ENCODE data around the gene WDR70. TPM values are rescaled to one million over a fixed set of nuclear protein-coding genes. Genes with fewer than 3 reads are reported as not detected.

Gene WDR70
- total RNA-seq, 1 donor from 2014 or later, result 31.3 TPM

- H3K9ac ChIP-seq (ENCODE audit: low read length), result no peak overlapping the region
- H3K4me1 ChIP-seq (ENCODE audit: insufficient read depth, low read length), result no peaks in the 10 kb centered on the region
- no peak overlapping the region for H3K4me3 Mint-ChIP-seq (ENCODE audit: unreplicated experiment)
- no peak overlapping the region for H3K27ac ChIP-seq (ENCODE audit: low read depth, low read length)
- H3K9me3 ChIP-seq (ENCODE audit: insufficient read depth, low read depth, low read length), result no peaks in the 10 kb centered on the region
- no peaks in the 10 kb centered on the region for H3K27me3 Mint-ChIP-seq (ENCODE audit: low read depth, unreplicated experiment)
- peaks cover 34% of the 10 kb centered on the region for H3K36me3 Mint-ChIP-seq (ENCODE audit: low read depth, unreplicated experiment)
- H3K27me3 ChIP-seq (ENCODE audit: insufficient read depth, low read length), result no peaks in the 10 kb centered on the region
- no peak overlapping the region for H3K4me2 ChIP-seq (ENCODE audit: low read length)
- H3K36me3 ChIP-seq (ENCODE audit: insufficient read depth, low read length), result no peaks in the 10 kb centered on the region
- TF ChIP-seq EZH2 (IDR thresholded peaks at IDR 0.05; ENCODE audit: insufficient read depth, low read length) (no peak), CTCF (IDR thresholded peaks at IDR 0.05; ENCODE audit: insufficient read depth, low read depth, low read length) (no peak)
- no peak overlapping the region for H2AFZ ChIP-seq (ENCODE audit: low read depth, low read length)
- no peak for DNase-seq (ENCODE audit: low read depth)
- H3K4me3 ChIP-seq (ENCODE audit: insufficient read depth, low read depth, low read length), result no peak overlapping the region
- H3K79me2 ChIP-seq (ENCODE audit: insufficient read depth, low read length), result no peaks in the 10 kb centered on the region
- H3K9me3 Mint-ChIP-seq (ENCODE audit: unreplicated experiment), result peaks cover 19% of the 10 kb centered on the region
- FAIRE-seq, result no peak
- H3K27ac Mint-ChIP-seq (ENCODE audit: unreplicated experiment), result no peak overlapping the region
- H4K20me1 ChIP-seq (ENCODE audit: insufficient read depth, low read length), result no peaks in the 10 kb centered on the region
- no peaks in the 10 kb centered on the region for H3K4me1 Mint-ChIP-seq (ENCODE audit: low read depth, unreplicated experiment)
These were observed 140.2 kb downstream of the WDR70 start for GRCh38 chr5:37519304-37519703.

GRCh38 chr5:37519807-37520206 is 140.7 kb downstream of the WDR70 start:
- no peaks in the 10 kb centered on the region for H3K27me3 Mint-ChIP-seq (ENCODE audit: low read depth, unreplicated experiment)
- no peaks in the 10 kb centered on the region for H4K20me1 ChIP-seq (ENCODE audit: insufficient read depth, low read length)
- H3K27me3 ChIP-seq (ENCODE audit: insufficient read depth, low read length), result no peaks in the 10 kb centered on the region
- FAIRE-seq (no peak), DNase-seq (ENCODE audit: low read depth) (no peak)
- H3K9ac ChIP-seq (ENCODE audit: low read length), result no peak overlapping the region
- H2AFZ ChIP-seq (ENCODE audit: low read depth, low read length), result no peak overlapping the region
- no peak overlapping the region for H3K4me3 Mint-ChIP-seq (ENCODE audit: unreplicated experiment)
- peaks cover 38% of the 10 kb centered on the region for H3K36me3 Mint-ChIP-seq (ENCODE audit: low read depth, unreplicated experiment)
- H3K27ac Mint-ChIP-seq (ENCODE audit: unreplicated experiment), result no peak overlapping the region
- no peak for TF ChIP-seq CTCF (IDR thresholded peaks at IDR 0.05; ENCODE audit: insufficient read depth, low read depth, low read length)
- TF ChIP-seq EZH2 (IDR thresholded peaks at IDR 0.05; ENCODE audit: insufficient read depth, low read length), result no peak
- H3K36me3 ChIP-seq (ENCODE audit: insufficient read depth, low read length), result no peaks in the 10 kb centered on the region
- H3K4me1 ChIP-seq (ENCODE audit: insufficient read depth, low read length), result no peaks in the 10 kb centered on the region
- peaks cover 21% of the 10 kb centered on the region for H3K9me3 Mint-ChIP-seq (ENCODE audit: unreplicated experiment)
- no peak overlapping the region for H3K27ac ChIP-seq (ENCODE audit: low read depth, low read length)
- no peaks in the 10 kb centered on the region for H3K4me1 Mint-ChIP-seq (ENCODE audit: low read depth, unreplicated experiment)
- no peak overlapping the region for H3K4me2 ChIP-seq (ENCODE audit: low read length)
- no peaks in the 10 kb centered on the region for H3K79me2 ChIP-seq (ENCODE audit: insufficient read depth, low read length)
- no peak overlapping the region for H3K4me3 ChIP-seq (ENCODE audit: insufficient read depth, low read depth, low read length)
- H3K9me3 ChIP-seq (ENCODE audit: insufficient read depth, low read depth, low read length), result no peaks in the 10 kb centered on the region

GRCh38 chr5:37520811-37521210 is 141.7 kb downstream of the WDR70 start:
- no peaks in the 10 kb centered on the region for H3K27me3 Mint-ChIP-seq (ENCODE audit: low read depth, unreplicated experiment)
- Histone ChIP-seq H4K20me1 (ENCODE audit: insufficient read depth, low read length) (no peaks in the 10 kb centered on the region), H3K4me1 (ENCODE audit: insufficient read depth, low read length) (no peaks in the 10 kb centered on the region), H3K9me3 (ENCODE audit: insufficient read depth, low read depth, low read length) (no peaks in the 10 kb centered on the region), H3K27me3 (ENCODE audit: insufficient read depth, low read length) (no peaks in the 10 kb centered on the region), H3K4me2 (ENCODE audit: low read length) (no peak overlapping the region), H3K4me3 (ENCODE audit: insufficient read depth, low read depth, low read length) (no peak overlapping the region), H3K27ac (ENCODE audit: low read depth, low read length) (no peak overlapping the region), H2AFZ (ENCODE audit: low read depth, low read length) (no peak overlapping the region), H3K79me2 (ENCODE audit: insufficient read depth, low read length) (no peaks in the 10 kb centered on the region), H3K9ac (ENCODE audit: low read length) (no peak overlapping the region), H3K36me3 (ENCODE audit: insufficient read depth, low read length) (no peaks in the 10 kb centered on the region)
- TF ChIP-seq CTCF (IDR thresholded peaks at IDR 0.05; ENCODE audit: insufficient read depth, low read depth, low read length) (no peak), EZH2 (IDR thresholded peaks at IDR 0.05; ENCODE audit: insufficient read depth, low read length) (no peak)
- FAIRE-seq (no peak), DNase-seq (ENCODE audit: low read depth) (no peak)
- peaks cover 21% of the 10 kb centered on the region for H3K9me3 Mint-ChIP-seq (ENCODE audit: unreplicated experiment)
- H3K4me1 Mint-ChIP-seq (ENCODE audit: low read depth, unreplicated experiment), result no peaks in the 10 kb centered on the region
- H3K36me3 Mint-ChIP-seq (ENCODE audit: low read depth, unreplicated experiment), result peaks cover 38% of the 10 kb centered on the region
- H3K4me3 Mint-ChIP-seq (ENCODE audit: unreplicated experiment), result no peak overlapping the region
- H3K27ac Mint-ChIP-seq (ENCODE audit: unreplicated experiment), result no peak overlapping the region

Data from astrocyte (in vitro differentiated cells and primary cell).